Ovary (tissue), 9 donors: Measurements from ENCODE around the gene CHST12. TPM values are rescaled to one million over a fixed set of nuclear protein-coding genes. Genes with fewer than 3 reads are reported as not detected.

Source experiments
- DNase-seq, 5 donors: peaks; one replicate each; pipeline ENCODE4 v3.0.0-alpha.2; 2019 to 2020
- H3K27ac ChIP-seq, 2 donors: fragments of 200-600 bp; one replicate each; pipeline versions ENCODE4 v1.5.1 to v1.8.0; 2019 to 2022
- H3K27me3 ChIP-seq: fragments of 200-600 bp; one replicate; pipeline ENCODE4 v1.8.0; 2022
- H3K36me3 ChIP-seq: fragments of 200-600 bp; sonication (generic); one replicate; pipeline ENCODE4 v1.5.1; 2019
- H3K4me1 ChIP-seq: one replicate; pipeline ENCODE4 v1.8.1; 2013; ENCODE audit warnings: mild to moderate bottlenecking, moderate library complexity; ENCODE audit not compliant: insufficient read depth
- H3K4me3 ChIP-seq: fragments of 200-600 bp; sonication (generic); one replicate; pipeline ENCODE4 v1.5.1; 2017
- H3K9me3 ChIP-seq, 2 donors: fragments of 200-600 bp in 1 of 2; sonication (generic) in 1 of 2; one replicate each; pipeline versions ENCODE4 v1.5.1 to v1.8.1; 2013 to 2019; ENCODE audit warnings: mild to moderate bottlenecking in 1 of 2, moderate library complexity in 1 of 2
- CTCF ChIP-seq, 3 donors: fragments of 450-650 bp in 2 of 3; fragments of 200-600 bp in 1 of 3; IDR thresholded peaks; one replicate each; pipeline versions ENCODE4 v1.5.1 to v1.8.0; 2016 to 2022; ENCODE audit warnings: antibody characterized with exemption in 3 of 3, mild to moderate bottlenecking in 1 of 3
- EP300 ChIP-seq: sonication (generic); formaldehyde crosslinking; IDR thresholded peaks from one replicate; pipeline ENCODE4 v1.6.1; 2017; ENCODE audit warnings: antibody characterized with exemption
- POLR2A ChIP-seq: fragments of 450-650 bp; IDR thresholded peaks from one replicate; pipeline ENCODE4 v1.6.1; 2017; ENCODE audit warnings: antibody characterized with exemption, mild to moderate bottlenecking, moderate library complexity
- WGBS, 3 donors: extraction: QIAGEN DNeasy Blood & Tissue Kit in 1 of 3; methylation state at CpG; one replicate each; pipeline versions ENCODE4 v1.1.5 to v1.1.7; 2013 to 2017; 5-methylcytosine and 5-hydroxymethylcytosine counted together
- intact Hi-C, 4 donors: fragments of 100-400 bp; cut with DNase I; formaldehyde crosslinking; loops; one replicate each; pipeline versions ENCODE4 v1.11.0 to v1.15.1; 2022 to 2023
- polyA plus RNA-seq, 2 donors: library from polyadenylated mRNA; stranded (reverse); fragments of 200-250 nt in 1 of 2; fragments of 350-450 nt in 1 of 2; fragmentation: Illumina TruSeq in 1 of 2; extraction: RNeasy Lipid Tissue Mini Kit (QIAGEN cat#74804) in 1 of 2; gene quantifications; one replicate each; pipeline ENCODE4 v1.2.3, GENCODE V29; 2013 to 2014
- total RNA-seq, 7 donors: library from RNA; depleted of rRNA in 2 of 7; stranded (reverse); fragments of >200 nt in 2 of 7; fragmentation: NEBNext Ultra II Directional in 3 of 7; extraction: Animal tissue kit (Norgen Biotek cat#: 25700) in 3 of 7; gene quantifications; one replicate each; pipeline versions ENCODE4 v1.1.0 to v1.2.4, GENCODE V29; 2016 to 2023
- donor health status: DM: no; HTN: no; CAD: no; lungs with moderate emphysema.
- donor health status: DM: no; HTN: no; CAD: no.
- donor health status: Bipolar disorder and iron deficiency.
- donor health status: DM: yes; HTN: yes; CAD: no.
- donor health status: DM: no; HTN: no; CAD: no.
- donor health status: DM: yes; HTN: yes; CAD: no.

The CHST12 gene
- total and polyA plus RNA-seq, 9 donors, result 3.9 to 21.7 (median 12.6) TPM

GRCh38 chr7:2369139-2369538 lies 34.3 kb upstream of the CHST12 start:
- no peaks in the 10 kb centered on the region for H3K9me3 ChIP-seq
- no peak overlapping the region for H3K4me3 ChIP-seq
- H3K27me3 ChIP-seq, result no peaks in the 10 kb centered on the region
- no peaks in the 10 kb centered on the region for H3K36me3 ChIP-seq
- no peak for DNase-seq
- TF ChIP-seq EP300, result no peak
- no peak for TF ChIP-seq POLR2A
- no peak for TF ChIP-seq CTCF (IDR thresholded peaks at IDR 0.05)
- H3K4me1 ChIP-seq, result no peaks in the 10 kb centered on the region
- WGBS, 3 donors, result 96 to 97% (median 97%) methylated on average over 10 of the region's 10 CpGs
- intact Hi-C loops, result no loop called here
- no peak overlapping the region for H3K27ac ChIP-seq

- no peak overlapping the region for H3K27ac ChIP-seq
- no peak overlapping the region for H3K4me3 ChIP-seq
- H3K27me3 ChIP-seq, result no peaks in the 10 kb centered on the region
- no peak for TF ChIP-seq POLR2A
- no peaks in the 10 kb centered on the region for H3K4me1 ChIP-seq
- DNase-seq, result no peak
- intact Hi-C loops, result no loop called here
- H3K9me3 ChIP-seq, result no peaks in the 10 kb centered on the region
- 82 to 85% (median 84%) methylated on average over 8 of the region's 8 CpGs for WGBS, 3 donors
- no peaks in the 10 kb centered on the region for H3K36me3 ChIP-seq
Observed at GRCh38 chr7:2371329-2371728, 32.1 kb upstream of the CHST12 start.

GRCh38 chr7:2372724-2373123 lies 30.7 kb upstream of the CHST12 start:
- no peaks in the 10 kb centered on the region for H3K9me3 ChIP-seq

GRCh38 chr7:2373124-2373556 lies 30.3 kb upstream of the CHST12 start:
- TF ChIP-seq EP300 (no peak), POLR2A (no peak), CTCF (IDR thresholded peaks at IDR 0.05) (no peak)
- WGBS, 3 donors, result 89 to 90% (median 90%) methylated on average over 14 of the region's 14 CpGs
- no peaks in the 10 kb centered on the region for H3K27me3 ChIP-seq
- H3K4me1 ChIP-seq, result peaks cover 2% of the 10 kb centered on the region
- DNase-seq, result no peak
- H3K4me3 ChIP-seq, result no peak overlapping the region
- H3K27ac ChIP-seq, result no peak overlapping the region
- no peaks in the 10 kb centered on the region for H3K9me3 ChIP-seq
- no peaks in the 10 kb centered on the region for H3K36me3 ChIP-seq
- intact Hi-C loops, result no loop called here

More at GRCh38 chr7:2372724-2373123, 30.7 kb upstream of the CHST12 start:
- Histone ChIP-seq H3K4me3 (no peak overlapping the region), H3K36me3 (no peaks in the 10 kb centered on the region), H3K27ac (no peak overlapping the region), H3K27me3 (no peaks in the 10 kb centered on the region), H3K4me1 (peaks cover 2% of the 10 kb centered on the region)
- WGBS, 3 donors, result 82 to 87% (median 85%) methylated on average over 14 of the region's 14 CpGs
- DNase-seq, result no peak
- intact Hi-C loops, result no loop called here
- no peak for TF ChIP-seq POLR2A

DNA sequence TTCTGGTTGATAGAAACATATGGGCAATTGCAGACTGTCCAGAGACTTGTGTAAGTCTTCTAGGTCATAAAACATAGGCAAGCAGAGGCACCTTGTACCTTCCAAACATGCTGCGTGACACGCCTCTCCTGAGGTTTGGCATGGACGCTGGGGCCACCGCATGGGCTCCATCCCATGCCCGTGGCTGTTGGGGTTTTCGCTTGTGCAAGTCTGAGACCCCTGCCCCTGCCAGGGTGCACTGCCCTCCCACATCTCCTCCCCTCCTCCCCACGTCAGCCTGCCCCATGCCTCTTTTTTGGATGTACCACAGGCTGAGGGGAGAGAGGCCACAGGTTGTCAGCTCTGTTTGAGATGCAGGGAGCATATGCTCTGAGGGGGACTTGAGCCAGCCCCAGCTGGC lies 29.8 kb upstream of the CHST12 start:
- intact Hi-C loops, result no loop called here
- Histone ChIP-seq H3K27me3 (no peaks in the 10 kb centered on the region), H3K9me3 (no peaks in the 10 kb centered on the region), H3K4me1 (peaks cover 2% of the 10 kb centered on the region), H3K36me3 (no peaks in the 10 kb centered on the region), H3K27ac (no peak overlapping the region), H3K4me3 (no peak overlapping the region)
- 84 to 92% (median 85%) methylated on average over 7 of the region's 7 CpGs for WGBS, 3 donors
- DNase-seq, result no peak
- TF ChIP-seq POLR2A (no peak), EP300 (no peak)

DNA sequence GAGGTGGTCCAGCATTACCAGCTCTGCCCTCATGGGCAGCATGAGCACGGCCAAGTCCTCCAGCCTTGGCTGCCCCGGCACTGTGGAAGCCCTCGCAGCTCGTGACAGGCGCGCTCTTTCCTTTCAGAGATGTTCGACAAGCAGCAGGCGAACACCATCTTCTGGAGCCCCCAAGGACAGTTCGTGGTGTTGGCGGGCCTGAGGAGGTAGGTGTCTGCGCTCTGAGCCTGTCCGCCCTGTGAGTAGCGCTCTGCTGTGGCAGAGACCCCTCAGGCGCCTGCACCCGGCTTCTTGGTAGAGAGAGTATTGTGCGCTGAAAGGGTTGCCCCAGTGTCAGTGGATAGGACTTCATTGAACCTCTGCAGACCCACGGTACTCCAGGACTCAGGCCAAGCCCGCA lies 29.0 kb upstream of the CHST12 start:
- TF ChIP-seq CTCF (IDR thresholded peaks at IDR 0.05) (no peak), EP300 (no peak), POLR2A (no peak)
- intact Hi-C loops, result no loop called here
- Histone ChIP-seq H3K4me3 (no peak overlapping the region), H3K4me1 (peaks cover 2% of the 10 kb centered on the region), H3K36me3 (no peaks in the 10 kb centered on the region), H3K27me3 (no peaks in the 10 kb centered on the region), H3K9me3 (no peaks in the 10 kb centered on the region), H3K27ac (no peak overlapping the region)
- no peak for DNase-seq
- 91 to 95% (median 91%) methylated on average over 18 of the region's 18 CpGs for WGBS, 3 donors
